AG09309 (cell line): ENCODE results near the gene NFIB.

Experiments used
- DNase-seq: peaks from one replicate; pipeline ENCODE4 v3.0.0-alpha.2; 2010; ENCODE audit warnings: low read depth
- H3K4me3 ChIP-seq: 2 replicates; pipeline ENCODE4 v1.5.1; 2011; ENCODE audit warnings: mild to moderate bottlenecking, low read depth, low read length, moderate library complexity; ENCODE audit not compliant: control insufficient read depth
- TF ChIP-seq, protein P1 (sequence below): IDR thresholded peaks from 2 replicates; pipeline ENCODE4 v1.5.1; 2011; ENCODE audit warnings: mild to moderate bottlenecking, low read depth, low read length, inconsistent platforms; ENCODE audit not compliant: insufficient read depth, control insufficient read depth; ENCODE audit errors: missing control alignments

NFIB gene

DNA sequence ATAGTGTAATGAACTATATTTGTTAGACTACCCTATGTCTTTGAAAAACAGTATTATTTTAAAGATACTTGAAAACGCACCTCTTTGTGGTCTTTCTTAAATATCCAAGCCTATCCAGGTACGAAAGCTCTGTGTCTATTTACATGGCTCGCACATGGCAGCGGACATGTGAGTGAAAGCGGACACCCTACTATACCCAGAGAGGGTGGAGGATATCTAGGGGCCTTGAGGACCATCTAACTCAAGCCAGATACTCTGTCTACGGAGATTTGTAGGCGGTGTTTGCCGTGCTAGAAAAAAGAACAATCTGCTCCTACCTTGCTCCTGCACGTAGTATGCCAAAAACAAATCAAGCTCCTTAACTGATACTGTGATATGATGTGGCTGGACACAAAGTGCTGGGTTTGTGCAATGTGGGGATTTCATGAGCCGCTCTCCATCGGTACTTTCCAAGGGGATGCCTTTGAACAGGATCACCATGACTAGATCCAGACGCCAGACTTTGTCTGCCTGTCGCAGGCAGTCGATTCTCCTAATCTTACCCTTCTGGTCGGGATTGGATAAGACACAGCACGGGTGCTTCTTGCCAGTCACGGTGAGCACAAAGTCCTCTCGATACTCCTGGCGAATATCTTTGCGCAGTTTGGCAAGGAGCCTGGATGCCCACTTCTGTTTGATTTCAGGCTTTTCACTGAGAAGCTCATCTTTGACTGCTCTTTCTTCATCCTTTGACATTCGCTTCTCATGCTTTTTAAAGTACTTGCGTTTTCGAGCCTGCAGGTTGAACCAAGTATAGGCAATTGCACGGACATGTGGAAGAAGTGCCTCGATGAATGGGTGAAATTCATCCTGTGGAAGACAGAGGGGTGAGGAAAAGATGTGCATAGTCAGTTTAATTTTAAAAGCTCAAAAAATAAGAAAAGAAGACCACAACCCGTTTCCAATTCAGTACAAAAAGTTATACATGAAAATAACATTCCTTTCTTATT, 7.0 kb downstream of the NFIB start:
- no peak overlapping the region for H3K4me3 ChIP-seq
- DNase-seq = no peak
- TF ChIP-seq, protein P1, sequence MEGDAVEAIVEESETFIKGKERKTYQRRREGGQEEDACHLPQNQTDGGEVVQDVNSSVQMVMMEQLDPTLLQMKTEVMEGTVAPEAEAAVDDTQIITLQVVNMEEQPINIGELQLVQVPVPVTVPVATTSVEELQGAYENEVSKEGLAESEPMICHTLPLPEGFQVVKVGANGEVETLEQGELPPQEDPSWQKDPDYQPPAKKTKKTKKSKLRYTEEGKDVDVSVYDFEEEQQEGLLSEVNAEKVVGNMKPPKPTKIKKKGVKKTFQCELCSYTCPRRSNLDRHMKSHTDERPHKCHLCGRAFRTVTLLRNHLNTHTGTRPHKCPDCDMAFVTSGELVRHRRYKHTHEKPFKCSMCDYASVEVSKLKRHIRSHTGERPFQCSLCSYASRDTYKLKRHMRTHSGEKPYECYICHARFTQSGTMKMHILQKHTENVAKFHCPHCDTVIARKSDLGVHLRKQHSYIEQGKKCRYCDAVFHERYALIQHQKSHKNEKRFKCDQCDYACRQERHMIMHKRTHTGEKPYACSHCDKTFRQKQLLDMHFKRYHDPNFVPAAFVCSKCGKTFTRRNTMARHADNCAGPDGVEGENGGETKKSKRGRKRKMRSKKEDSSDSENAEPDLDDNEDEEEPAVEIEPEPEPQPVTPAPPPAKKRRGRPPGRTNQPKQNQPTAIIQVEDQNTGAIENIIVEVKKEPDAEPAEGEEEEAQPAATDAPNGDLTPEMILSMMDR = no peak

DNA sequence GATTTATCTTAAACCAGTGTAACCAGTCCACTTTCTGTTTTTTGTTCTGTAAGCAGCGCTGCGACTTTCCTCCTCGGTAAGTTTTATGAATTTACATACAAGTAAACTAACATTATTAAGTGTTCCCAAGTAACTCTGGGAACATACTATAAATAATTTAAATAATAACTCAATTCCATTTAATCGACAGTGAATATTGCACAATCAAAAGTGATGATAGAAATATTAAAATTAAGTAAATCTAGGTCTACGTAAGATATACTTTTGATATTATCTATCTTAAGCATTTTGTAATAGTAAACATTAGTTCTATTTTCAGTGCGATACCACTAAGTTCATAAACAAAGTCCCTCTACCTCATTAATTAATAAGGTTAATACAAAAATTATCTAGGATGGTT, 7.8 kb downstream of the NFIB start:
- DNase-seq = no peak
- no peak overlapping the region for H3K4me3 ChIP-seq
- TF ChIP-seq, protein P1 = no peak

GRCh38 chr9:14304259-14304658, 9.7 kb downstream of the NFIB start:
- TF ChIP-seq, protein P1 = no peak
- no peak for DNase-seq

DNA sequence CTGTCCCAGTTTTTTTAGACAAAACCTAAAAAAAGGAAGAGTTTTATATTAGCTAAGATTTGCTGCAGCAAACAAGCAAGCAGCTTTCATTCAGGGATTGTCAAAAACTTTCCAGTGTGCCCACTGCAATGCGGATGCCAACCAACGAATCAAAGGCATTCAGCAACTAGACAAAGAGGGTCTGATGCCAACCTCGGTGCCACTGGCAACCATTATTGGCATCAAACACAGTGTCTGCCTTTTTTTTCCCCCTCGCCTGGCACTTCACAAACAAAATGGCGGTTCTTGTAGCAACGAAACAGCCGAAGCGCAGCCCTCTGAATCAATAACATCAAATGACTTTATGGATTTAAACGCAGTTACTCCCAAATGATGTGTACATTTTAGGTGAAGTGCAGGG, 10.4 kb downstream of the NFIB start:
- TF ChIP-seq, protein P1 = no peak
- no peak overlapping the region for H3K4me3 ChIP-seq
- DNase-seq = no peak

More at GRCh38 chr9:14304259-14304658, 9.7 kb downstream of the NFIB start:
- H3K4me3 ChIP-seq = no peak overlapping the region

DNA sequence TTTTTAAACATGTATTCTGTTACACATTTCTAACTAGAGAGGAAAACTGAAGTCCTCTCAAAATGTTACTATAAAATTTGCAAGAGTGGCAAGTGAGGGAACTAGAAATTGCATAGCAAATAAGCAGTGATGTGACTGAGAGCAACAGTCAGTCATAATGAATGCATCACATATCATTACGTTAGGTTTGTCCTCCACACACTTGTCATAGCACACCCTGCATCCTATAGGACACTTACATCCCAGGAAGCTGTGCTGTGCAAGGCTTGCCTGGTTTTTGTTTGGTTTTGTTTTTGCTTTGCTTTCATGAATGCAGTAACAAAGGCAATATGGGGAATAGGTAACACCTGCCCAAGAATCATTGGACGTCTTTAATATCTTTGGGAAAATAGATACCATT, 10.8 kb downstream of the NFIB start:
- no peak for DNase-seq
- no peak overlapping the region for H3K4me3 ChIP-seq
- TF ChIP-seq, protein P1 = no peak

- DNase-seq = no peak
- TF ChIP-seq, protein P1 = no peak
Measured at GRCh38 chr9:14302405-14302804, 11.5 kb downstream of the NFIB start.

More at GRCh38 chr9:14302405-14302804, 11.5 kb downstream of the NFIB start:
- H3K4me3 ChIP-seq = no peak overlapping the region
